WTC11 (cell line): ENCODE data around the gene COL4A2. TPM values are rescaled to one million over a fixed set of nuclear protein-coding genes. Genes with fewer than 3 reads are reported as not detected.

Source experiments
- ATAC-seq: fragments of 200-7000 bp; cut with Tn5 transposase; 2 replicates; pipeline ENCODE4 v1.10.0; 2021; ENCODE audit warnings: mild to moderate bottlenecking, moderate library complexity
- CTCF ChIA-PET: fragments of 300-600 bp; sonication (Branson Sonifier 250); formaldehyde crosslinking; loops from one replicate; lab custom pipeline; 2021; ENCODE audit warnings: antibody characterized with exemption; lab: Charles Lee
- POLR2A ChIA-PET: fragments of 350-600 bp; sonication (Branson Sonifier 250); formaldehyde crosslinking; loops from one replicate; lab custom pipeline; 2021; ENCODE audit warnings: antibody characterized with exemption; lab: Charles Lee
- DNase-seq: peaks from one replicate; pipeline ENCODE4 v3.0.0; 2021; ENCODE audit warnings: low spot score
- H3K27ac Mint-ChIP-seq: 2 replicates; pipeline ENCODE4 v1.8.0; 2021; ENCODE audit warnings: mixed read lengths
- H3K27me3 Mint-ChIP-seq: 2 replicates; pipeline ENCODE4 v1.8.0; 2021; ENCODE audit warnings: low read depth, mild to moderate bottlenecking, moderate library complexity, mixed read lengths
- H3K36me3 Mint-ChIP-seq: 2 replicates; pipeline ENCODE4 v1.8.0; 2021; ENCODE audit warnings: mixed read lengths
- H3K4me1 Mint-ChIP-seq: 2 replicates; pipeline ENCODE4 v1.8.0; 2022; ENCODE audit warnings: mixed read lengths
- H3K4me3 Mint-ChIP-seq: 2 replicates; pipeline ENCODE4 v1.8.0; 2021; ENCODE audit warnings: mild to moderate bottlenecking, moderate library complexity, mixed read lengths
- H3K9me3 Mint-ChIP-seq: 2 replicates; pipeline ENCODE4 v1.8.0; 2021; ENCODE audit warnings: mixed read lengths
- ATF3 ChIP-seq: sonication (generic); formaldehyde crosslinking; conservative IDR thresholded peaks from 2 replicates; pipeline ENCODE4 v1.8.1; 2022; ENCODE audit warnings: mild to moderate bottlenecking, missing genetic modification reagents
- ERG ChIP-seq: fragments of 250-450 bp; sonication (Bioruptor Pico); IDR thresholded peaks from 2 replicates; pipeline ENCODE4 v1.8.0; 2021; ENCODE audit warnings: mild to moderate bottlenecking
- ESRRA ChIP-seq: sonication (generic); formaldehyde crosslinking; IDR thresholded peaks from 2 replicates; pipeline ENCODE4 v1.8.1; 2022; ENCODE audit warnings: mild to moderate bottlenecking, missing genetic modification reagents, borderline replicate concordance
- ETV6 ChIP-seq: sonication (generic); formaldehyde crosslinking; IDR thresholded peaks from 2 replicates; pipeline ENCODE4 v1.8.1; 2022; ENCODE audit warnings: mild to moderate bottlenecking, missing genetic modification reagents
- FOXP4 ChIP-seq: sonication (generic); formaldehyde crosslinking; IDR thresholded peaks from 2 replicates; pipeline ENCODE4 v1.8.0; 2022; ENCODE audit warnings: mild to moderate bottlenecking, missing genetic modification reagents
- GTF2I ChIP-seq: fragments of 250-450 bp; sonication (Bioruptor Pico); conservative IDR thresholded peaks from 2 replicates; pipeline ENCODE4 v1.4.0; 2021; ENCODE audit warnings: mild to moderate bottlenecking
- KAT7 ChIP-seq: sonication (generic); formaldehyde crosslinking; IDR thresholded peaks from 2 replicates; pipeline ENCODE4 v1.8.1; 2023; ENCODE audit warnings: missing genetic modification reagents, mild to moderate bottlenecking, borderline replicate concordance
- NFYB ChIP-seq: sonication (generic); formaldehyde crosslinking; conservative IDR thresholded peaks from 2 replicates; pipeline ENCODE4 v1.8.0; 2022; ENCODE audit warnings: low read depth, missing genetic modification reagents
- PRRX2 ChIP-seq: fragments of 250-450 bp; sonication (Bioruptor Pico); IDR thresholded peaks from 2 replicates; pipeline ENCODE4 v1.8.0; 2021; ENCODE audit warnings: mild to moderate bottlenecking
- RORB ChIP-seq: fragments of 250-450 bp; sonication (Bioruptor Pico); IDR thresholded peaks from 2 replicates; pipeline ENCODE4 v1.9.0; 2021; ENCODE audit warnings: mild to moderate bottlenecking
- ZBTB21 ChIP-seq: sonication (generic); formaldehyde crosslinking; IDR thresholded peaks from 2 replicates; pipeline ENCODE4 v1.8.1; 2023; ENCODE audit warnings: mild to moderate bottlenecking, missing genetic modification reagents, borderline replicate concordance
- ZNF396 ChIP-seq: fragments of 250-450 bp; sonication (Bioruptor Pico); IDR thresholded peaks from 2 replicates; pipeline ENCODE4 v1.8.0; 2021; ENCODE audit warnings: mild to moderate bottlenecking, moderate library complexity, borderline replicate concordance
- ZNF512 ChIP-seq: sonication (generic); formaldehyde crosslinking; IDR thresholded peaks from 2 replicates; pipeline ENCODE4 v1.8.1; 2022; ENCODE audit warnings: missing genetic modification reagents, borderline replicate concordance
- ZNF671 ChIP-seq: fragments of 250-450 bp; sonication (Bioruptor Pico); IDR thresholded peaks from 2 replicates; pipeline ENCODE4 v1.8.0; 2021; ENCODE audit warnings: mild to moderate bottlenecking
- total RNA-seq: library from RNA; stranded (reverse); gene quantifications from 3 replicates; pipeline ENCODE4 v1.2.3, GENCODE V29; 2021
- TF ChIP-seq, protein P1 (sequence below): fragments of 250-450 bp; sonication (Bioruptor Pico); IDR thresholded peaks from 2 replicates; pipeline ENCODE4 v2.1.2; 2022; ENCODE audit warnings: mild to moderate bottlenecking, moderate library complexity
- TF ChIP-seq, protein P2 (sequence below): sonication (generic); formaldehyde crosslinking; IDR thresholded peaks from 2 replicates; pipeline ENCODE4 v1.8.1; 2023; ENCODE audit warnings: mild to moderate bottlenecking, missing genetic modification reagents, moderate library complexity

COL4A2 gene
- total RNA-seq, 1 experiment from 2014 or later = 109 TPM

DNA sequence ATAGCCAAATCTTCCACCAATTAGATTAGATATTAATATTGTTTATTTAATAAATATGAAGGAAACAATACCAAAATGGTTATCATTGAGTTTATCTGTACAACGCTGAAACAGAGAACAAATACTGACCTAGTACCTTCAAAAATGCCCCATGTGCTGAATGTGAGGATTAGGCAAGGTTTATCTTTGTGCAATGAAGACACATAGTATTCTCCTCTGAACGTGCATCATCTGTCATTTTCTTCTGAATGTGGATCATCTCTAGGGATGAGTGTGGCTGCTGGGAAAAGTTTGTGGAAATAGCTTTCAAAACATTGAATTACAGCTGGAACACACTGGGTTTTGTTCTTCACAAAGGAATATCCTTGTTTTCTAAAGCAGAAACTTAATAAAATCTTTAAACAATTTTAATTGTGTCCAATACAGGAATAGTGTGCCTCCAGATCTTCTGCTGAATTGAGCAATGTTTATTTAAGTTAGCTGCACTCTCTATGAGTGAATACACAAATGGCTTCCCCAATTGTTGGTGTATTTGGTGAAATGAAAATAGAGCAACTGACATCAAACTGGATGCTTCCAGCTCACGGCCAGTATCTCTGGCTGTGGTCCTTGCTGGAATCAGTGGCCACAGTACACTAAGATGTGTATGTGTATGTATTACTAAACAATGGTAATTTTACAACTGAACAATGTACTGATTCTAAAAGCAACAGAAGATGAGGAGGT, 6.8 kb upstream of the COL4A2 start (continued):
- TF ChIP-seq ZNF512 (CRISPR knock-in tag) (no peak), ZNF671 (no peak), PRRX2 (no peak)
- TF ChIP-seq, all 79 proteins: peak for 0

DNA sequence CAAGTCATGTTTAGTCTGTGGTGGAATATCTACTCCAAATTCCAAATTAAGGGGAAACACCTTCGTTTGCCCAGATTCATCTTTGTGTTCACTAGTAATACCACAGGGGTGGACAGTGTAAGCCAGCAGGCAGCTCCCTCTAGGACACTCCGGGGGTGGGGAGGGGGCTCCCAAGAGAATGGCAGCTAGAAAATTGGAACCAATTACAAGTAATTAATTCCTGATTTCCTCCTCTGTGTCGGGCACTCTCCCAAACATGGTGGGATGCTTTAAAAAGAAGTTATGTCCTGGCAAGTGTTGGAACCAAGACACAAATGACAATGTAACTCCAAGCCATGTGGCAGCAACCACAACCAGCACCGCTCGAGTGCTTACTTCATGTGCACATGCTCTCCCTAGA, 6.0 kb upstream of the COL4A2 start:
- no peaks in the 10 kb centered on the region for H3K36me3 Mint-ChIP-seq
- no peak overlapping the region for H3K4me3 Mint-ChIP-seq
- peaks cover 17% of the 10 kb centered on the region for H3K27me3 Mint-ChIP-seq
- no peaks in the 10 kb centered on the region for H3K9me3 Mint-ChIP-seq
- DNase-seq = no peak
- CTCF ChIA-PET = no interaction called here
- ATAC-seq = no peak
- POLR2A ChIA-PET = no interaction called here
- no peak for TF ChIP-seq ESRRA
- no peak for TF ChIP-seq ZNF396 (CRISPR knock-in tag)
- TF ChIP-seq ETV6 (CRISPR knock-in tag) = no peak
- no peak for TF ChIP-seq ERG
- no peak for TF ChIP-seq ZBTB21 (CRISPR knock-in tag)
- TF ChIP-seq ATF3 (CRISPR knock-in tag) = no peak
- TF ChIP-seq FOXP4 (CRISPR knock-in tag) = no peak
- TF ChIP-seq NFYB (CRISPR knock-in tag) = no peak
- TF ChIP-seq, protein P1, sequence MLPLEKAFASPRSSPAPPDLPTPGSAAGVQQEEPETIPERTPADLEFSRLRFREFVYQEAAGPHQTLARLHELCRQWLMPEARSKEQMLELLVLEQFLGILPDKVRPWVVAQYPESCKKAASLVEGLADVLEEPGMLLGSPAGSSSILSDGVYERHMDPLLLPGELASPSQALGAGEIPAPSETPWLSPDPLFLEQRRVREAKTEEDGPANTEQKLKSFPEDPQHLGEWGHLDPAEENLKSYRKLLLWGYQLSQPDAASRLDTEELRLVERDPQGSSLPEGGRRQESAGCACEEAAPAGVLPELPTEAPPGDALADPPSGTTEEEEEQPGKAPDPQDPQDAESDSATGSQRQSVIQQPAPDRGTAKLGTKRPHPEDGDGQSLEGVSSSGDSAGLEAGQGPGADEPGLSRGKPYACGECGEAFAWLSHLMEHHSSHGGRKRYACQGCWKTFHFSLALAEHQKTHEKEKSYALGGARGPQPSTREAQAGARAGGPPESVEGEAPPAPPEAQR (CRISPR knock-in tag) = no peak
- TF ChIP-seq RORB (CRISPR knock-in tag) = no peak
- TF ChIP-seq ZNF671 = no peak
- TF ChIP-seq, protein P2, sequence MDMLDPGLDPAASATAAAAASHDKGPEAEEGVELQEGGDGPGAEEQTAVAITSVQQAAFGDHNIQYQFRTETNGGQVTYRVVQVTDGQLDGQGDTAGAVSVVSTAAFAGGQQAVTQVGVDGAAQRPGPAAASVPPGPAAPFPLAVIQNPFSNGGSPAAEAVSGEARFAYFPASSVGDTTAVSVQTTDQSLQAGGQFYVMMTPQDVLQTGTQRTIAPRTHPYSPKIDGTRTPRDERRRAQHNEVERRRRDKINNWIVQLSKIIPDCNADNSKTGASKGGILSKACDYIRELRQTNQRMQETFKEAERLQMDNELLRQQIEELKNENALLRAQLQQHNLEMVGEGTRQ (CRISPR knock-in tag) = no peak
- TF ChIP-seq KAT7 (CRISPR knock-in tag) = no peak
- no peak for TF ChIP-seq GTF2I (CRISPR knock-in tag)
- H3K4me1 Mint-ChIP-seq = peaks cover 50% of the 10 kb centered on the region
- no peak overlapping the region for H3K27ac Mint-ChIP-seq
